GM18907 (cell line): ENCODE measurements around the gene SPEM3.

Experiments
- ATAC-seq: cut with Tn5 transposase; IDR thresholded peaks from one replicate; pipeline ENCODE4 v1.9.1; 2021; ENCODE audit warnings: mild to moderate bottlenecking, moderate library complexity; ENCODE audit not compliant: unreplicated experiment

Gene SPEM3

DNA sequence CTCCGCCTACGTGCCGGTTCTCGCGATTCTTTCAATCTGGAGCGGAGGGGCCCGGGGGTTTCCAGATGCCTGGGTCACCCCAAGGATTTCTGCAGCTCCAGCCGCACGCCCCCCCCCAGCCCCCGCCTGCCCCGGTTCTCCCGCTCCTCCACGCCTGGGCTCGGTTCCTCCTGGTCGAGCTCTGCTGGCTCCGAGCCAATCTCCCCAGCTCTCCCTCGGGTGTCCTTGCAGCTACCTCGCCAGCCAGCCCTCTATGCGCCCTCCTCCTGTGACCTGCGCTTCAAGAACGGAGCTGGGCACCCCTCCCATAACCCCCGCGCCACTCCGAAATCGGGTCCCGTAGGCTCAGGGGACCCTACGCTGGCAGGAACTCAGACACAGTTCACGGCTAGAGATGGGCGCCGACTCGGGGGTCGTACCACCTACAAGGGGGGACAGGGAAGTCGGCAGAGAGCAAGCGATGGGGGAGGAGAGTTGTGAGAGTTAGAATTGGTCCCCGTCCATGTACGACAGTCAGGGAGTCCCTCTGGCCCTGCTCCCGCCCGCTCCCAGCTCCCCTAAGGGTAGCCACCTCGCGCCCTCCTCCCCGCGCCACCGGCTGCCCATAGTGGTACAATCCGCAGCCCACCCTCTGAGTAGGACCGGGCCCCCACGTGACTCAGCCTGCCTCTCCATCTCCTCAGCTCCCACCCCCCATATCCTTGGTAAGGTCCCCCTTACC, 11.6 kb downstream of the SPEM3 start:
- no peak for ATAC-seq

DNA sequence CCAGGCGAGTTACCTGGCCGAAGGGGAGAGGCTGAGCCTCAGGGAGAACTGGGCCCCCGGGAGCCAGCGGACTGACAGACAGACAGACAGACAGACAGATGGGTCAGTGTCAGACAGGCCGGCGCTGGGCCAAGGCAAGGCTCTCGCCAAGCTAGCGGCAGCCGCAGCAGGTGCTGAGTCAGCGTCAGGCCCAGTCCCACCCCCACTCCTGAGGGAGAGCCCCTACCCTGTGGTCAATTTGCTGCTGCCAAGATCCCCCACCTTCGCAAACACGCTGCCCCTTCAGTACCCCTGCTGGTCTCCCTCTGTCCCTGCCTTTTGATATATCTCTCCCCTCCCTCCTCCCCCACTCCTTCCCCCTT, 12.2 kb downstream of the SPEM3 start:
- no peak for ATAC-seq

DNA sequence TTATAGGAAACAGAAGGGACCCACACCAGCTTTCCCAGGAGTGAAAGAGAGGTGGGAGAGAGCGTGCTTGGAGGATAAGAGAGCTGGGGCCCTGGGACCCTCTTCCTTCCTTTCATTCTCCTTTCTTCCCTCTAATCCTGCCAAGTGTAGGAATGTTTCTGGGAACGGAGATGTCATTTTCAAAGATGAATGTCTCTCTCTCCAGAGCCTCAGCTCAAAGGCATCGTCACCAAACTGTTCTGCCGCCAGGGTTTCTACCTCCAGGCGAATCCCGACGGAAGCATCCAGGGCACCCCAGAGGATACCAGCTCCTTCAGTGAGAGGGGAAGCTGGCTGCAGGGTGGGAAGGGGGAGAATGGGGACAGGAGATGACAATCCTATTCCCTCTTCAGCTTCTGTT, 12.6 kb downstream of the SPEM3 start:
- ATAC-seq, result no peak

DNA sequence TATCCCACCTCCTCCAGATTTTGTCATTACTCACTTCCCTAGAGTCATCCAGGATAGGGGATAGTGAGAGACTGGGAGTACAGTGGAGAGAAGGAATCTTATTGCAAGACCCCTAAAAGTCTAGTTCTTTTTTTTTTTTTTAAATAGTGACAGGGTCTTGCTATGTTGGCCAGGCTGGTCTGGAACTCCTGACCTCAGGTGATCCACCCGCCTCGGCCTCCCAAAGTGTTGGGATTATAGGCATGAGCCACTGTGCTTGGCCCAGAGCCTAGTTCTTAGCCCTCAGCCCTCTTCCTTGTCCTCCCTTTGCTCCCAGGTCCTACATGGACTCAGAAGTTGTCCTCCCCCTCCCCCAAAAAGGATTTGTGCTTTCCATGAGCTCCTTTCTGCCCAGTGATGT, 13.5 kb downstream of the SPEM3 start:
- ATAC-seq, result no peak

DNA sequence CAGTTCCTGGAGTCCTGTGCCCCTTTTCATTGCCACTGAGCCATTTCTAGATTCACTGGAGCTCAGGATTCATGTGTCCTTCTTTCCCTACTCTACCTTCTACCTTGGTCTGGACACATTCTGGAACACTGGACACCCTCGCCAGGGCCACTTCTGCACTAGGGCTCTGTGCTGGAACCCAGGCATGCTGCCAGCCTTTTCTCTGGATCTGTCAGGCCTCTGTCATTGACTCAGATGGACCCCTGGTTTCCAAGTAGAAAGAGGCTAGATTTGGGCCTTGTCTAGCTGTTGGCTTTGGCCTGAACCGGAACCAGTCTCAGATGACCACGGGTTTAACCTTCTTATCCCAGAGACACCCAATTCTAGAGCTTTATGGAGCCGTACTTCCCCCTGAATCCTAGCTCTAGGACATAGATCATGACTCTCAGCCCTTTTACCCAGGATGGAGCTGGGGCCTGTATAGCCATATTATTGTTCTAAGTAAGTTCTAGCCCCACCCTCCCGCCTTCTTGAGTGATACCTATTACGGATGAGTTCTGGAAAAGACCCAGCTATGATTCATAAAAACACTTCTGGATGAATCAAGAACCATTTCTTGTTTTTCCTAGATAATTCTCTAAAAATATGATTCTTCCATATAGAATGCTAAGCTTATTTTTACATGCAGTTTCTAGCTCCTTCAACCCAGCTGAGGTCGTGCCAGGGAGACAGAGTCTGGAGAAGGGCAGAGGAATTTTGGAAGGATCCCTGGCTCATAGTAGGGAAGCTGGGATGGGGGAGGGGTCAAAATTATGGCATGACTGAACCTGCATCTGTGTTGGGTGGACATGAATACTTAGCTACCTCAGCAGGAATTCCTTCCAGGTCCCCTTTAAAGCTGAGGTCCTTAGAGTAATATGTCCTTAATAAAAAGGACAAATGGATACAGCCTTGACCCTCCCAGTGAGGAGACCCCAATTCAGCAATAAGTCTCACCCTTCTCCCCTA, 15.1 kb downstream of the SPEM3 start:
- ATAC-seq, result no peak

DNA sequence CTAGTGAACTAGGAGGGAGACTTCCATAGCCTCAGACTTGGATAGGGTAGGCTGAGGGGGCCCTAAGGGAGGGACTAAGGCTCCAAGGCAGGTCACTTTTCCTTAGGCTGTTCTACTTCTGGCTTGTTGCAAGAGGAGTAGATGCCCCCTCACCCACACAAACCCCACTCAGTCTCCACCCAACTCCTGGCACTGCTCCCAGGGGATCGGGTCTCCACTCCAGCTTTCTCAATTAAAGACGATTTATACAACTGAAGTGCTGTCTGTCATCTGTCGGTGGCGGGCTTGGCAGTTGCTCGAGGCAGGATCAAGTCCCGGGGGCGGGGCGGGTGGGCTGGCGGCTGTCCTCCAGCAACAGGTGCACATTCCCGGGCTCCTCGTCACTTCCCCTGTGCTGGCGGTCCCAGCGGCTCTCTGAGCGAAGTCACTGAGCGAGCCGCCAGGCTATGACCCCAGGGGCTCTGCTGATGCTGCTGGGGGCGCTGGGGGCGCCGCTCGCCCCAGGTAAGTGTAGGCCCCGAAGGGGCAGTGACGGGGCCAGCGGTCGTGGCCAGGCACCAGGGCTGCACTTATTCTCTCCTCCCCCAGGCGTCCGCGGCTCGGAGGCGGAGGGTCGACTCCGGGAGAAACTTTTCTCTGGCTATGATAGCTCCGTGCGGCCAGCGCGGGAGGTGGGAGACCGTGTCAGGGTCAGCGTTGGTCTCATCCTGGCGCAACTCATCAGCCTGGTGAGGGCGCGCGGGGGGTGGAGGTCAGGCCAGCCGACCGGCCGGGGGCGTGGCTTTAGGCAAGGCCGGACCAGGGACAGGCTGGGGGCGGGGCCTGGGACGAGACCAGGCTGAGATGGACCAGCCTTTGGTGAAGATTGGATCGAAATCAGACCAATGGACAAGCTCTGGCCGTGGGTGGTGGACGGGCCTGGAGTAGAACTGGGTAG, 16.3 kb downstream of the SPEM3 start, which contains the start of gene CHRNB1:
CHRNB1 (plus strand) TSS at position 380 of the 937 bp plus-strand sequence; CDS start at position 447, 67 bp downstream.
- ATAC-seq, result no peak

DNA sequence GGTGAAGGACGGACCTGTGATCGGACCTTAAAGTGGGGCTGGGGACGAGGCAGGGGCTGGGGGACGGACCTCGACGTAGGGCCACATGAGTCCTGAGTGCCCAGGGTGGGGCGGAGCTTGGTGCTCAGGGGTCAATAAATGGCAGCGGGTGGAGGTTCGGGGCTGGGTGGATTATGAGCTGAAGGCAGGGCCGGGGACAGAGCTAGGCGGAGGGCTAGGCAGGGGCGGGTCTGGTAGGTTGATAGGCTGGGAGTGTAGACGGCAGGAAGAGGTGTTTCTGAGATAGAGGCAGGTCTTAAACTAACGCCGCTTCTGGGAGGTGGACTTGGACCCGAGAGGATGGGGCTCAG, 16.9 kb downstream of the SPEM3 start:
- no peak for ATAC-seq

DNA sequence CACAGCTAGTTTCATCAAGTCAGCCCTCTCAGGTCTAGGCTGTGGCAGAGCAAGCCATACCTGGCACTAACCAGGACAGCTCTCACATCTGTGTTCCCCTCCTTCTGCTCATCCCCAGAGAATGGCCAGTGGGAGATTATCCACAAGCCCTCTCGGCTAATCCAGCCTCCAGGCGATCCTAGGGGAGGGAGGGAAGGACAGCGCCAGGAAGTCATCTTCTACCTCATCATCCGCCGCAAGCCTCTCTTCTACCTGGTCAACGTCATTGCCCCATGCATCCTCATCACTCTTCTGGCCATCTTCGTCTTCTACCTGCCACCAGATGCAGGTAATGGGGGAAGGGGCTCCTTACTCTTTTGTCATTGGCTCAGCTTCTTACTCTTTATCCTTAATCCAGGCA, 19.8 kb downstream of the SPEM3 start:
- no peak for ATAC-seq

DNA sequence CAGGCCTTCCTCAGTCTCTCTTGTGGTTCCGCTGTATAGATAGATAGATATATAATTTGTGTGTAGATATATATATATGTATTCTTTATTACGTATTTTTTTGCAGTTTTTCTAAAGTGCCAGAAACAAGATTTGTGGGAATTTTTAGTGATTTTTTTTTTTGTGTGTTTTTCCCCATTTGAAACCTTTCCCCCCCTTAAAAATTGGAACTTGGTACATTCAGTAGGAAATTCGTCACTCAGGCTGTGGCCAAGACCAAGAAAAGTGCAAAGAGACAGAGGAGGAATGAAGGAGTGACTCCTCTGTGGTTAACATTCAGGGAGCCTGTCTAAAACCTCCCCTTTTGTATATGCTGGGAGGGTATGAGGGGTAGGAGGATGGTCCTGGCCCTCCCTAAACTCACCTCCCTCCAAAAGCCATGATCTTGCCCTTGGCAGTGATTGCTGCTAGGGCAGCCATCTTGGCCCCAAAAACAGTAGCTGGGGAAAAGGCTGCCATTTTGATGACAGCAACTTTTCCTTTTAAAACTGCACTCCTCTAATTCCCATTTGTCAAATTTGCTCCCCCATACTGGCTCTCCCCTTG, 31.4 kb downstream of the SPEM3 start:
- ATAC-seq, result no peak

DNA sequence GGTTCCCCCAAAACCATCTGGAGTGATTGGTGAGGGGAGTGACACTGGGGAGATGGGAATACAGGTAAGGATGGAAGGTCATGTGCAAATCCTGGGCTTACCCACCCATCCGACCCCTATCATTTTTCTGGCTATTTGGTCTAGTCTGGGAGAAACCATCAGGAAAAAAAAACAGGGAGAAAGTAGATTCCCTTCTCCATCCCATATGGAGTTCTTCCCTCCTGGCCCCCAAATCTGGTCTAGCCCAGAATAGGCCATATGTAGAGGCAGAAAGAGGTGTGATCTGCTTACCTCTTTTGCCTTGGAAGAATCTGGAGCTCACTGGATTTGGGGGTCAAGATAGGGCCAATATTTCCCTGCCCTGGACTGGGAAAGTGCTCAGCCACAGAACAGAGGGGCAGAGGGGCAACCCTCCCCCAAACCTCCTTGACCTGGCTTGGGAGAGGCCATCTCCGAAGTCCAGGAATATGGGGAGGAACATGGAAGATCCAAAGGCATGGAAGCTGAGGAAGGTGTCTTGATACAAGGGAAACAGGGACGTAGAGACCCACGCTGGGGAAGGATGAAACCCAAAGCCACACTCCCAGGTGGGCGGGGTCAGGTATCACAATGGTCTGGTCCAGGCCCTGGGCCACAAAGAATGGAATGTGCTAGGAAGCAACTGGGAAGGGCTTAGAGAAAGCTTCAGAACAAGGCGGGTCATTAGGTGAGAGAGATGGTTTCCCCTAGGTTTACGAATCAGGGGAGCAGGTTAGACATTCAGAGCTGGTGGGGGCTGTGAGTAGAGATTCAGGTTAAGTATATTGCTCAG, 32.4 kb downstream of the SPEM3 start:
- ATAC-seq, result no peak

DNA sequence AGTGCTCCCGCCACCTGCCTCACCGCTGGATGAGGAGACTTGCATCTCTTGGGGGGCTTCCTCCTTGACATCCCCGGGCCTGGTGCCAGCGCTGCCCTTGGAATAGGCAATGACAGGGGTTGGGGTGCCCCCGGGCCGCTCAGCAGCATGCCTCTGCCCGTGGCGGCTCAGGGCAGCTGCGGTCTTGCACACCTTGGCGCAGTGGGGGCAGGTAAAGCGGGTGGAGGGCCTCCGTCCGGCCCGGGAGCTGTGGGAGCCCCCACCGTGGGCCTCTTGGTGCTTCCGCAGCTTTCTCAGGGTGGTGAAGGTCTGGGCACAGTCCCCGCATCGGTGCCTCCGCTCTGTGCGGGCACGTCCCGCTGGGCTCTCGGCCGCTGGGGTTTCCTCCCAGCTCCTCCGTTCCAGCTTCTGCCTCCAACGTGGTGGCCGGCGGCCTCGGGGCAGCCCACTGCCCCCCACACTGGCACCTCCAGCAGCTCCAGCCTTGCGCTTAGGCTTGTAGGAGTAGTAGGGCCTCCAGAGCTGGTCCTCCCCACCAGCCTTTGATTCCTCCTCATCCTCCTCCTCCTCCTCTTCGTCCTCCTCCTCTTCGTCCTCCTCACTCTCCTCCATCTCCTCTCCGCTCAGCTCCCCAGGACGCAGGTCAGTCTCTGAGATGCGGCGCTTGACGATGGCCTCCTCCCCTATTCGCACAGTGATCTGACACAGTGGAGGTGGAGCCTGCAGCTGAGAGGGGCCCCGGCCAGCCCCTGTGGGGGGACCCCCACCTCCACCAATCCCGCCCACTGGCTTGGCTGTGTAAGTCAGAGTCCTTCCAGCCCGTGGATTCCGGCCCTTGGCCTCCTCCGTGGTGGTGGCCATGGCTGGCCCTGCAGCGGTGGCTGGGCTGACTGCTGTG, 34.1 kb downstream of the SPEM3 start:
- ATAC-seq, result no peak

DNA sequence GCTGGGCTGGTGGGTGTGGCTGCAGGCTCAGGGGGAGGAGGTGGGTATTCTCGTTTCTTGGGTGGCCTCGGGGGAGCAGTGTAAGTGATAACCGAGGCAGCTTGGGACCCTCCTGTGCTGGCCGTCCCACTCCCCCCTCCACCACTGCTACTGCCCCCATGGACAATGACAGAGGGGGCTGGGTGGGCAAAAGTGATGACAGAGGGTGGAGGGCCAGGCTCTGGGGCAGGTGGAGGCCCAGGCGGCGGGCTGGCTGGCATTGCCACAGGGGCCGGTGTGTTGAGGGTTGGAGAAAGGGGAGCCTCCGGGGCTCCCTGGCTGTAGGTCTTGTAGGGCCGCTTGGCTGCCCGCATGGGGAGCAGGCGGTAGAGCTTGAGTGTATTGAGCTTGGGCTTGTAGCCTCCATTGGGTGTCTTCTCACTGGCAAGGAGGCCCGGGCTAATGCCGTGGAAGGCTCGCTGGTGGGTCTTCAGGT, 34.8 kb downstream of the SPEM3 start:
- no peak for ATAC-seq

DNA sequence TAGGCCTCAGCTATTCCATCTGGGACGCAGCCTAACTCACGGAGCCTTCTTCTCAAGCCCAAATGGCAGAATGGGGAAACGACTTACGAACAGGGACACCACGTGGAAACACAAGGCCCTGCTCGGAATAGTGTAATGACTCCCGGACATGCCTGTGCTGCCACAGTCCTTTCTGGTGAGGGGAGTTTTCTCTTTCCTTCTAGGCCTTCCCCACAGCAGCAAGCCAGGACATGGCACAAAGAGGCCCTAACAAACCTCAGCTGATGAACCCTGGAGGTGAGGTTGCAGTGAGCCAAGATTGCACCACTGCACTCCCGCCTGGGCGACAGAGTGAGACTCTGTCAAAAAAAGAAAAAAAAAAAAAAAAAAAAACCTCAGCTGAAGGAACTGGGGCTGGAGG, 35.4 kb downstream of the SPEM3 start:
- ATAC-seq, result no peak

DNA sequence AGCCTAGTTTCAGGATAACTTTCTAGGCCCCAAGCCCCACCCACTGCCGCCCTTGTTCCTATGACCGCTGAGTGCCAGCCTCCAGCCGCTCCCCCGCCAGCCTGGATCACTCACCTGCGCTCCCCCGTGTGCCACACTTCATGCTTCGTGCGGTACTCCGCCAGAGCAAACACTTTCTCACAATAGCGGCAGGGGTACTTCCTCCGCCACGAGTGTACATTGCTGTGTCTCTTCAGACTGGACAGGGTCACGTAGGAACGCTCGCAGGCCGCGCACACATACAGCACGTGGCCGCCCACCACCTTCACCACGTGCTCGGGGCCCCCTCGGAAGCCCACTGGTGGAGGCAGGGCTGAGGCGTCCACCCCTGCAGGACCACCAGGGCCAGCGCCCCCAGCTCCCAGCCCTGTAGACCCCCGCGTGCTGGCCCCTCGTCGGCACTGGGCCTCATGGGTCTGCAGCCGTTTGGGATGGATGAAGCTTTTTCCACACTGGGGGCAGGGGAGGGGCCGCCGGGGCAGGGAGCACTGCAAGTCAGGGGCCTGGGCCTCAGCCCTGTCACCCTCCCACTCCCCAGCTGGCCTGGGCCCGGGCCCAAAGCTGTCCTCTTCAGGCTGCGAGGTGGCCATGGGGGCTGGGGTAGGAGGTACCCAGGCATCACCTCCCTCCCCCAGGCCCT, 37.1 kb downstream of the SPEM3 start:
- ATAC-seq, result no peak

DNA sequence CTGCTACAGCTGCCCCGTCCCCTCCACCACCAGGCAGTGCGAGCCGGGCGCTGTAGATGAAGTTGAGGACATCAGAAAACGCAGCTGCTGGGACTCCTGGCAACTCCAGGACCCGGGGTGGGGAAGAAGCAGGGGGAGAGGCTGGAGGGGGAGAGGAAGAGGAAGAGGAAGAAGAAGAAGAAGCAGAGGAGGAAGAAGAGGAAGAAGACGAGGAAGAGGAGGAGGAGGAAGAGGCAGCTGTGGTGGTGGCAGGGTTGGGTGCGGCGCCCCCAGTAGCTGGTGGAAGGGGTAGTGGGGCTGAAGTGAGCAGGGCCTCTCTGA, 37.6 kb downstream of the SPEM3 start:
- no peak for ATAC-seq

DNA sequence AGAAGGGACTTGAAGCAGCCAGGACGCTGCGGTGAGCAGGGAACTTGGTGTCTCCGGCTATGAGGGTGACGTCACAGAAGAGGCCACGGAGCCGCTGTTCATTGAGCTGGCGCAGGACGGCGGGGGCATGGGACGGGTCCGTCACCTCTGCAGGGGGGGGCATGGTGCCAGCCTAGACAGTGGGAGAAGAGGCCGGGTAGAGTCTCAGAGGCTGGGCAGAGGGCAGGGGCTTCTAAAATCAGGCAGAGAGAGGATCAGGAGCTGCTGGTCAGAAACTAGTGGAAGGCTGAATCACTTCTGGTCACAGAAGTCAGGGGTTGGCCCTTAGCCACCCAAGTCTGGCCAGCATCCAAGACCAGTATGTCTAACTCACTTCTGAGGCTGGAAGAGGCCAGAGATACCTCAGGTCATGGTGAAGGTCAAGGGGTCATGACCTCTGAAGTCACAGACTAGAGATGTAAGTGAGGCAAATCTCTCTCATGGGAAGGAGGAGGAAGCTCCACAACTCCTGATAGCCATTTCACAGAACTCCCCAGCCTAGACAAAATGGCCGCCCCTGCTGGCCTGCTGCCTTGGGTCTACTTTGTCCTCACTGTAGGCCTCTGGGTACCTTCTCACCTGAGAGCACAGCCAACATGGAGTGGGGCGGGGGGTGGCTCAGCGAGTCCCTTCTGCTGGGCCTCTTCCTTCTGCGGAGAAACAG, 38.1 kb downstream of the SPEM3 start:
- no peak for ATAC-seq

DNA sequence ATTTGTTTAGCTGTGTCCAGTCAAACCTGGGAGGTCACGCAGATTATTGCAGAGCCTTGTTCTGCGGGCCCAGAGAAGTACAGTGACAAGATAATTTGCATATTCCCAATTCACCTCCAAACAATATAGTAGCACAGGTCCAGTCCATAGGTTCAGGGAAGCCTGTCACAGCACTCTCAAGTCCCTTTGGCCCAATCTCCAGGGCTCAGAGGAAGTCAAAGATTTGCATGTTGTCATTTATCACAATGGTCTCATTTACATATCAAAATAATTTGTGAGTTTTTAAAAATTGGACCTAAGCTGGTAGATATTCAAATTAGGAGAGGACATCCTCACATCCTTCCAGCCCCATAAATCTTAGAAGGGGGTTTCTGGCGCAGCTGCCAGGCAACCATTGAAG, 38.8 kb downstream of the SPEM3 start:
- no peak for ATAC-seq

DNA sequence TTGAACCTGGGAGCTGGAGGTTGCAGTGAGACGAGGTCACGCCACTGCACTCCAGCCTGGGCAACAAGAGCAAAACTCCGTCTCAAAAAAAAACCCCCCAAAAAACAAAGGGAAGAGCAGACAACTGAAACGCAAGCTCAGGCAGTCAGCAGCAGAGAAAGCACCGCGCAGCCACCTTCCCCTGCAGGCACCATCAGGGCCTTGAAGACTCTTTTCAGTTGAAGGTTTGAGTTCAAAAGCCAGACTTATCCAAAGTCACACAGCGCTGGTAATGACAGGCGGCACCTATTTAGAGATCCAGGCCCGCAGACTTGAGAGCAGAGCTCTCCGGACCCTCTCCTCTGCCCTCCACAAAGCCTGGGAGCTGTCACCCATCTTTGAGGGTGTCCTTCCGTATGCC, 39.6 kb downstream of the SPEM3 start:
- no peak for ATAC-seq
